Posterior cingulate gyrus (tissue), 11 donors: ENCODE results near the gene ACAN.
"Not testable (repeated sequence)": the region's sequence is repeated elsewhere in the genome, so short reads cannot be mapped to it uniquely, and the experiment has no call there.

Source experiments
- DNase-seq, 10 donors: peaks; one replicate each; pipeline versions ENCODE4 v3.0.0 to v3.0.0-alpha.2; 2020 to 2021; ENCODE audit warnings: mixed read lengths in 3 of 10
- intact Hi-C: fragments of 100-400 bp; cut with DNase I; formaldehyde crosslinking; loops from one replicate; pipeline ENCODE4 v1.15.1; 2023

The ACAN gene

GRCh38 chr15:88911766-88912118 lies 108.5 kb downstream of the ACAN start:
- intact Hi-C loops, result no loop called here
- no peak for DNase-seq

GRCh38 chr15:88912500-88912921 lies 109.3 kb downstream of the ACAN start:
- DNase-seq, result no peak
- intact Hi-C loops, result no loop called here

DNA sequence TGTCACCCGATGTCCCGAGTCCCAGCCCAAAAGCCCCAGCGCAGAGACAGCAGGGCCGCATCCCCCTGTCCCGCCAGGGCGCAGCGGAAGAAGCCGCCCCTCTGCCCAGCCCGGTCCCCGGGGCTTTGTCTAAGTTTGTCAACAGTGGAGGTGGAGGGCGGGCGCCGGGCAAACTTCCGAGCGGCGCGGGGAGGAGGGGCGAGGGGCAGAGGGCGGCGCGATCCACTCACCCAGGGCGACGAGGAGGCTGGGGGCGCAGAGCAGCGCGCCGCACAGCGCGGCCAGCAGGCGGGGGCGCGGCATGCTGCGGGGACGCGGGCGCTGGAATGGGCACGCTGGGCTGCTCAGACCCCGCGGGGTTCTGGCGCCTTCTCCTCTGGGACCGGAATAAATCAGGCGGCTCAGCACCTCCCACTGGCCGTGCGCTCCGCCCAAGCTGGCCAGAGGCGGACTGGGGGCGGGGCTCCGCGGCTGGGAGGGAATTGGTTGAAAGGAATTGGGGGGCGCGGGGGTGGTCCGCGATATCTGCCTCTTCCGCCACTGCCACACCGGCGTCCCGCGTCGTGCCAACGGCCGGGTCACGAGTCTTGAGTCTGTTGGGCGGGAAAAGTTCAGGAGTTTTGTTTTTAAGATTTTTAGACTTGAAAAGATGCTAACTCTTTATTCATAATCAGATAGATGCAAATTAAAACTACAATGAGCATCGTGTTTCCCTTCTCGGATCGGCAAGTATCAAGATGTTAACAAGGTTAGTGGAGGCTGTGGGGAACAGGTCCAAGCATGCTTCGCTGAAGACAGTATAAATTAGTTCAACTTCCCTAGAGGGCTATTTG lies 110.0 kb downstream of the ACAN start, which contains the start of gene MFGE8:
Gene MFGE8, minus strand, starts transcription at position 363 of the 833 bp plus-strand sequence. Its CDS starts 60 bp downstream, at position 303.
- peak; percentile 59 to 94 (median 64) for DNase-seq
- intact Hi-C loops, result no loop called here

DNA sequence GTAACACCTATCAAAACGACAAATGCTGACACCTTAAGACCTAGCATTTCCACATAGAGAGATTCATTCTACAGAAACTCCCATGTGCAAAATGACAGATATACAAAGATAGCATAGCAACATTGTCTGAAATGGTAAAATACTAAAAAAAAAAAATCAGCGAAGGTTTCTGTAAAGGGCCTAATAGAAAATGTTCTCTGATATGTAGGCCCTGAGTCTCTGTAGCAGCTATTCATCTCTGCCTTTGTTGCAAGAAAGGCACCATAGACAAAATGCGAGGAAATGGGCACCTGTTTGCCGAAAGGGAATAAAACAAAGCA lies 110.6 kb downstream of the ACAN start:
- DNase-seq, result no peak
- intact Hi-C loops, result no loop called here

DNA sequence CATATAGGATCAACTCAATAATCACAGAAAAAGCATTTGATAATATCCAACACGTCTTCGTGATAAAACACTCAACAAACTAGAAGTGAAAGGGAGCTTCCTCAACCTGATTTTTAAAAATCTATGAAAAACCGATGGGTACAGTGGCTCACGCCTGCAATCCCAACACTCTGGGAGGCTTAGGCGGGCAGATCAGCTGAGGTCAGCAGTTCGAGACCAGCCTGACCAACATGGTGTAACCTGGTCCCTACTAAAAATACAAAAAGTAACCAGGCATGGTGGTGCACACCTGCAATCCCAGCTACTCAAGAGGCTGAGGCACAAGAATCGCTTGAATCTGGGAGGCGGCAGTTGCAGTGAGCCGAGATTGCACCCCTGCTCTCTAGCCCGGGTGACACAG lies 112.1 kb downstream of the ACAN start:
- no peak for DNase-seq
- intact Hi-C loops, result no loop called here

DNA sequence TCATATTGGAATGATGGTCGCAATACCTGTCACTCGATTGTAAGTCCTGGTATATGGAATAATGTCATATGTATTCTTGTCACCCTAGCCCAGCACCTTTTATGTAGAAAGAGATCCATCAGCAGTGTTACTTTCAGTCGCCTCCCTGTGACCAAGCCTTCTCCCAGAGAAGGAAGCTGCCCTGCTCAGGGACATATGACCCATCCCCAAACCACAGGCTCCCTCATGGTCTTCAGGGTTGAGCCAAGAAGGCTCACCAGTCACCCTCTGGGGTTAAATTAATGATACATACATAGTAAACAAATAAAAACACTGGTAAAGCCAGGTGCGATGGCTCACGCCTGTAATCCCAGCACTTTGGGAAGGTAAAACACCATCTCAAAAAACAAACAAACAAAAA lies 114.5 kb downstream of the ACAN start:
- intact Hi-C loops, result no loop called here
- no peak for DNase-seq

GRCh38 chr15:88918738-88919137 lies 115.5 kb downstream of the ACAN start:
- no peak for DNase-seq
- intact Hi-C loops, result no loop called here

- intact Hi-C loops, result no loop called here
Measured at GRCh38 chr15:88920186-88920891, 117.1 kb downstream of the ACAN start.

GRCh38 chr15:88920892-88921435 lies 117.7 kb downstream of the ACAN start:
- DNase-seq, result not testable (repeated sequence)

More at GRCh38 chr15:88920186-88920891, 117.1 kb downstream of the ACAN start:
- DNase-seq, result no peak

More at GRCh38 chr15:88920892-88921435, 117.7 kb downstream of the ACAN start:
- intact Hi-C loops, result not testable (repeated sequence)
